Measurements from ENCODE around the gene BRME1. TPM values are rescaled to one million over a fixed set of nuclear protein-coding genes. Genes with fewer than 3 reads are reported as not detected.

The BRME1 gene
- total RNA-seq, 4 donors from 2014 or later = 7.4 to 73.1 (median 41.2) TPM

DNA sequence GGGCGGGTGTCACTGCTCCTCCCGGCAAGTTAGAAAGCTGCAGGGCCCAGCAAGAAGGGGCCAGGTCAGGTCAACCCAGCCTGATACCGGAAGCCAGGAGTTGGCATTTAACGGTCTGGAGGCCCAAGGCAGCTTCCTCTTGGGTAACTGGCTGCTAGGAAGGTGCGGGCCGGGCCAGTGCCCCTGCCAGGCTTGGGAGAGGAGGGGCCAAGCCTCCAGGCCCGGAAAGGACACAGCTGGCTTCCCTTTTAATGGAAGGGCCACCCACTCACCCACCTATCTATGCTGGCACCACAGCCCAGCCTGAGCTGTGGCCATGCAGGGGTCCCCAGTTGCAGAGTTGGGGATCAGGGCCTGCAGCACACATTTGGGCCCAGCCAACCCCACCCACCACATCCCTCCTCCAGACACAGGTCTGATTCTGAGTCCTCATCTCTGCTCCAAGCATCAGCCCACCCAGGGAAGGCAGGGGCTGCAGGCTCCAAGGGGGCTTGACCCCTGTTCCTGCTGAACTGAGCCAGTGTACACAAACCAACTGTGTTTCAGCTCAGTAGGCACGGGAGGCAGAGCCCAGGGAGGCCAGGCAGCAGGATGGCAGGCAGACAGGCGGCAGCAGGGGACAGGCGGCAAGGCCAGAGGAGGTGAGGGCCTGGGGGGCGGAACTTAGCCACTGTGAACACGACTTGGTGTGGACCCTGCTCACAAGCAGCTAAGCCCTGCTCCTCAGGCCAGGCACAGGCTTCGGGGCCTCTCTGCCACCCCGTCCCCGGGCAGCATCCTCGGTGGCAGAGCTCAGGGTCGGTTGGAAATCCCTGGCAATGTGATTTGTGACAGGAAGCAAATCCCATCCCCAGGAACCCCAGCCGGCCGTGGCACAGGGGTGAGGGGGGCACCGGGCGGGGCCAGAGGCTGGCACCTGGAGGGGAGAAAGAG lies 69.9 kb downstream of the BRME1 start:
- H3K4me1 ChIP-seq = peaks cover 0 to 79% (median 31%) of the 10 kb centered on the region in 4 donors
- DNase-seq = peak in 1 of 3 donors; percentile 52
- H3K36me3 ChIP-seq = peaks cover 0 to 31% (median 0%) of the 10 kb centered on the region in 3 donors
- H3K4me3 ChIP-seq = no peak overlapping the region
- H3K27me3 ChIP-seq = no peaks in the 10 kb centered on the region
- TF ChIP-seq POLR2A (IDR thresholded peaks at IDR 0.05) = no peak
- TF ChIP-seq, protein P1, sequence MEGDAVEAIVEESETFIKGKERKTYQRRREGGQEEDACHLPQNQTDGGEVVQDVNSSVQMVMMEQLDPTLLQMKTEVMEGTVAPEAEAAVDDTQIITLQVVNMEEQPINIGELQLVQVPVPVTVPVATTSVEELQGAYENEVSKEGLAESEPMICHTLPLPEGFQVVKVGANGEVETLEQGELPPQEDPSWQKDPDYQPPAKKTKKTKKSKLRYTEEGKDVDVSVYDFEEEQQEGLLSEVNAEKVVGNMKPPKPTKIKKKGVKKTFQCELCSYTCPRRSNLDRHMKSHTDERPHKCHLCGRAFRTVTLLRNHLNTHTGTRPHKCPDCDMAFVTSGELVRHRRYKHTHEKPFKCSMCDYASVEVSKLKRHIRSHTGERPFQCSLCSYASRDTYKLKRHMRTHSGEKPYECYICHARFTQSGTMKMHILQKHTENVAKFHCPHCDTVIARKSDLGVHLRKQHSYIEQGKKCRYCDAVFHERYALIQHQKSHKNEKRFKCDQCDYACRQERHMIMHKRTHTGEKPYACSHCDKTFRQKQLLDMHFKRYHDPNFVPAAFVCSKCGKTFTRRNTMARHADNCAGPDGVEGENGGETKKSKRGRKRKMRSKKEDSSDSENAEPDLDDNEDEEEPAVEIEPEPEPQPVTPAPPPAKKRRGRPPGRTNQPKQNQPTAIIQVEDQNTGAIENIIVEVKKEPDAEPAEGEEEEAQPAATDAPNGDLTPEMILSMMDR (IDR thresholded peaks at IDR 0.05) = no peak
- H3K27ac ChIP-seq = peak overlapping the region; percentile 71 to 99 (median 98)
- H3K9me3 ChIP-seq = no peaks in the 10 kb centered on the region

DNA sequence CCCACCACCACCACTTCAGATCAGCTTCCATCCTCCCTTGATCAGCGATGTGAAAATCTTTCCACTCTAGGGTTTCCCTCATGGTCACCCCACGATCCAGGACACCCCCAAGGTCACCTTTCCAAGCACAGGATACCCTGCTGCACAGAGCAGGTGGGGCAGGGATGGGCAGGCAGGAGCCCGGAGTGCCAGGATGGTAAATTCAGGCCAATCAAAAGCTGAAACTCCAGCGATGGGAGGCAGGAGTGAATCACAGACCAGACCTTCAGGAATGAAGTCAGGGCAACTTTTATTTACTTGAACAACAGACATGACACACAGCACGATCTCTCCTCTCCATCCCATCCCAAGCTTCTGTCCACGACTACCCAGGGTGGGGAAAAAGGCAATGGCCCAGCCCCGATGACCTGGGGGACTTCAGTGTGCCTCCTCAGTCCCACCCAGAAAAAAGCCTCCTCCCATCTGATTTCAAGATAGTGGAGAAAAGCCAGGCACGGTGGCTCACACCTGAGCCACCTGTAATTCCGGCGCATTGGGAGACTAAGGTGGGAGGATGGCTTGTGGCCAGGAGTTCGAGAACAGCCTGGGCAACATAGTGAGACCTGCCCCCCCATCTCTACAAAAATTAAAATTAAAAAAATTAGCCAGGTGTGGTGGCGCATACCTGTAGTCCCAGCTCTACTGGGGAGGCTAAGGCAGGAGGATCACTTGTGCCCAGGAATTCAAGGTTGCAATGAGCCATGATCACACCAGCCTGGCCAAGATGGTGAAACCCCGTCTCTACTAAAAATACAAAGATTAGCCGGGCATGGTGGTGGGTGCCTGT lies 71.5 kb downstream of the BRME1 start:
- Histone ChIP-seq H3K9me3 (no peaks in the 10 kb centered on the region), H3K4me3 (peak overlapping the region in 2 of 4 donors; percentile 39 to 45), H3K36me3 (peaks cover 0 to 31% (median 0%) of the 10 kb centered on the region in 3 donors), H3K27ac (peak overlapping the region; percentile 76 to 97 (median 82)), H3K27me3 (no peaks in the 10 kb centered on the region), H3K4me1 (peaks cover 0 to 63% (median 24%) of the 10 kb centered on the region in 4 donors)
- no peak for DNase-seq
- TF ChIP-seq, protein P1 (IDR thresholded peaks at IDR 0.05) = no peak
- TF ChIP-seq POLR2A (IDR thresholded peaks at IDR 0.05) = no peak

DNA sequence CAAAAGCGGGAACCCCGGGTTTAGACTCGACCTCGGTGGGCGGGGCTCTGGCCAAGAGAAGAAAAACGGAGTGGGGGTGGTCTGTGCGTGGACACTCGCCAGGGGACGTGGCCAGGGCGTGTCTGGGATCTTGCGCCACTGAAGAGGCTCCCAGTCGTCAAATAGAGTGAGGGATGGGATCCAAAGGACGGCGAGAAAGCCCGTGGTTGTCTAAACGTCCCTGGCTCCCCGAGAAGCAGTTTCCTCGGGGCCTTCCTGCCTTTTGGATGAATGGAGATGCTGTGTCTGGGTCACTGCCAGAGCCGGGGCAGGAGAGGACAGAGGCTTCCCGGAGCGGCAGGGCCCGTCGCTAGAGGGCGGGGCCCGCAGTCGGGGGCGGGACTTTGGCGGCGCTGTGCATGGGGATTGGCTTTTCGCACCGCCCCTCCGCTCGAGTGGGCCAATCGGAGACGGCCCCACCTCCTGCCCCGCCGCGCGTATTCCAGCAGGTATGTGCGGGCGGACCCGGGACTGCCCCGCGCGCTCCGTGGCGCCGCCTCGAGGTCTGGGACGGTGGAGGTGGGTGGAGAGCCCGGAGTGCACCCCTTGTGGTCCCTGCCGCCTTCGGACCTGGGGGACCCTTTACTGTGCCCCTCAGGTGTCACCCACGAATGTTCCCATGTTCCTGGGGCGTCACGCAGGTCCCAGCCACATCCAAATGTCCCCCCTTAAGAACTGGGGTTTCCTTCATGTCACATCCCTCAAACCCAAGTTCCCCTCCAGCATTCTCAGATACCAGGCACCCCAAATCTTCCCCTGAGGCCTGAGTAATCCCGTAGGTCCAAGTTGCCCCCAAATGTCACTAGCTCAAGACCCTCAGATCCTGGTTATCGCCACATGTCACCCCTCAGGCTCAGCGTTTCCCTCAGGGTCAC lies 72.3 kb downstream of the BRME1 start:
- H3K27ac ChIP-seq = peak overlapping the region; percentile 76 to 97 (median 82)
- peaks cover 0 to 31% (median 0%) of the 10 kb centered on the region in 3 donors for H3K36me3 ChIP-seq
- no peaks in the 10 kb centered on the region for H3K9me3 ChIP-seq
- H3K4me1 ChIP-seq = peaks cover 0 to 57% (median 22%) of the 10 kb centered on the region in 4 donors
- no peaks in the 10 kb centered on the region for H3K27me3 ChIP-seq
- TF ChIP-seq, protein P1 (IDR thresholded peaks at IDR 0.05) = peak; percentile 14 to 66 (median 55)
- peak in 1 of 2 donors; percentile 27 for TF ChIP-seq POLR2A (IDR thresholded peaks at IDR 0.05)
- H3K4me3 ChIP-seq = peak overlapping the region; percentile 31 to 46 (median 42)
- DNase-seq = peak; percentile 94 to 99 (median 97)

Small RNAs within 50 kb of the gene (small RNA-seq; reads per million reads assigned to genes)
- gene MIR181C (16.5 to 80.2 reads per million in 2 donors), gene MIR181D (17.0 to 38.9 reads per million in 2 donors)

Other genes with a start within 250 kb of the BRME1 start
- 100 to 1,000 TPM in 2 of 4 donors, 10 to 100 TPM in 2; 59.2 to 126 (median 95.7) TPM for gene MRI1, start 141.6 kb downstream of the BRME1 start, total RNA-seq
- 100 to 1,000 TPM in 1 of 4 donors, 10 to 100 TPM in 3; 71.3 to 148 (median 84.3) TPM for gene C19orf53, start 131.7 kb downstream of the BRME1 start, total RNA-seq
- gene ZSWIM4, start 110.7 kb downstream of the BRME1 start, total RNA-seq = 1 to 10 TPM; 1.6 to 9.1 (median 5.8) TPM
- not detected for gene NANOS3, start 29.0 kb downstream of the BRME1 start, total RNA-seq
- gene CC2D1A, start 84 bp upstream of the BRME1 start, total RNA-seq = 100 to 1,000 TPM in 3 of 4 donors, 10 to 100 TPM in 1; 97.4 to 235 (median 184) TPM
- under 1 TPM in 1 of 4 donors, not detected in 3; 0.35 TPM for gene PODNL1, start 32.3 kb upstream of the BRME1 start, total RNA-seq
- gene DCAF15, start 46.4 kb upstream of the BRME1 start, total RNA-seq = 10 to 100 TPM; 15.8 to 64.4 (median 31.4) TPM
- 10 to 100 TPM in 2 of 4 donors, 1 to 10 TPM in 2; 5.8 to 19.0 (median 9.6) TPM for gene RFX1, start 100.2 kb upstream of the BRME1 start, total RNA-seq
- gene RLN3, start 122.0 kb upstream of the BRME1 start, total RNA-seq = not detected
- 1 to 10 TPM in 3 of 4 donors, under 1 TPM in 1; 0.85 to 7.4 (median 2.0) TPM for gene IL27RA, start 125.6 kb upstream of the BRME1 start, total RNA-seq
- under 1 TPM in 2 of 4 donors, not detected in 2; 0.53 to 0.54 TPM for gene PALM3, start 156.0 kb upstream of the BRME1 start, total RNA-seq
- gene MISP3, start 166.7 kb upstream of the BRME1 start, total RNA-seq = 10 to 100 TPM; 25.6 to 58.5 (median 40.7) TPM
- not detected for gene C19orf67, start 179.7 kb upstream of the BRME1 start, total RNA-seq
- 10 to 100 TPM; 28.9 to 64.4 (median 33.9) TPM for gene SAMD1, start 184.6 kb upstream of the BRME1 start, total RNA-seq
- 10 to 100 TPM; 18.2 to 39.8 (median 30.0) TPM for gene PRKACA, start 211.6 kb upstream of the BRME1 start, total RNA-seq
- 10 to 100 TPM in 1 of 4 donors, 1 to 10 TPM in 3; 2.3 to 12.4 (median 5.5) TPM for gene ASF1B, start 230.5 kb upstream of the BRME1 start, total RNA-seq

Data from Peyer's patch (tissue), 4 donors.